Naive B cell (primary cell): ENCODE measurements around the gene ACCSL. TPM values are rescaled to one million over a fixed set of nuclear protein-coding genes. Genes with fewer than 3 reads are reported as not detected.

Experiments used
- ATAC-seq, 2 donors: fragments of 150-1000 bp; cut with Tn5 transposase; 2 replicates each; pipeline ENCODE4 v1.10.0; 2021; ENCODE audit warnings: low read depth in 2 of 2, mild to moderate bottlenecking in 2 of 2, moderate library complexity in 2 of 2
- DNase-seq: peaks from one replicate; pipeline ENCODE4 v3.0.0; 2022
- H3K27ac Mint-ChIP-seq, 6 donors: one replicate each; pipeline ENCODE4 v1.8.0; 2020 to 2022; ENCODE audit warnings: mild to moderate bottlenecking in 6 of 6, mixed read lengths in 6 of 6, moderate library complexity in 5 of 6, inconsistent platforms in 2 of 6
- H3K27me3 Mint-ChIP-seq, 3 donors: one replicate each; pipeline ENCODE4 v1.8.0; 2021 to 2022; ENCODE audit warnings: mixed read lengths in 3 of 3, mild to moderate bottlenecking in 1 of 3
- H3K36me3 Mint-ChIP-seq, 2 donors: one replicate each; pipeline ENCODE4 v1.8.0; 2020 to 2022; ENCODE audit warnings: mixed read lengths in 2 of 2, inconsistent platforms in 1 of 2, mild to moderate bottlenecking in 1 of 2
- H3K4me1 Mint-ChIP-seq, 3 donors: one replicate each; pipeline ENCODE4 v1.8.0; 2020 to 2022; ENCODE audit warnings: mixed read lengths in 3 of 3, inconsistent platforms in 1 of 3, mild to moderate bottlenecking in 1 of 3, moderate library complexity in 1 of 3
- H3K4me3 Mint-ChIP-seq, 8 donors: one replicate each; pipeline ENCODE4 v1.8.0; 2020 to 2022; ENCODE audit warnings: mild to moderate bottlenecking in 8 of 8, mixed read lengths in 8 of 8, moderate library complexity in 8 of 8, inconsistent platforms in 2 of 8
- H3K9me3 Mint-ChIP-seq, 7 donors: one replicate each; pipeline ENCODE4 v1.8.0; 2020 to 2022; ENCODE audit warnings: mixed read lengths in 7 of 7, mild to moderate bottlenecking in 5 of 7, inconsistent platforms in 2 of 7, moderate library complexity in 1 of 7
- polyA plus RNA-seq, 6 donors: library from polyadenylated mRNA; unstranded; fragments of 300-500 nt; fragmentation: Illumina TruSeq; gene quantifications; one replicate each; pipeline ENCODE4 v1.2.3, GENCODE V29; 2021; ENCODE audit warnings: low read depth in 6 of 6

ACCSL gene
- polyA plus RNA-seq, 6 donors from 2014 or later, result not detected

GRCh38 chr11:44078794-44079193, 31.0 kb downstream of the ACCSL start:
- Mint-ChIP-seq H3K27me3 (no peaks in the 10 kb centered on the region), H3K36me3 (peaks cover 14 to 26% of the 10 kb centered on the region in 2 donors), H3K27ac (peak overlapping the region in 2 of 6 donors; percentile 28 to 63), H3K4me3 (no peak overlapping the region), H3K4me1 (peaks cover 0 to 4% (median 0%) of the 10 kb centered on the region in 3 donors), H3K9me3 (no peaks in the 10 kb centered on the region)
- no peak for DNase-seq
- no peak for ATAC-seq

GRCh38 chr11:44079376-44079775, 31.6 kb downstream of the ACCSL start:
- H3K36me3 Mint-ChIP-seq, result peaks cover 20 to 32% of the 10 kb centered on the region in 2 donors
- peaks cover 0 to 4% (median 0%) of the 10 kb centered on the region in 3 donors for H3K4me1 Mint-ChIP-seq
- H3K27ac Mint-ChIP-seq, result no peak overlapping the region

DNA sequence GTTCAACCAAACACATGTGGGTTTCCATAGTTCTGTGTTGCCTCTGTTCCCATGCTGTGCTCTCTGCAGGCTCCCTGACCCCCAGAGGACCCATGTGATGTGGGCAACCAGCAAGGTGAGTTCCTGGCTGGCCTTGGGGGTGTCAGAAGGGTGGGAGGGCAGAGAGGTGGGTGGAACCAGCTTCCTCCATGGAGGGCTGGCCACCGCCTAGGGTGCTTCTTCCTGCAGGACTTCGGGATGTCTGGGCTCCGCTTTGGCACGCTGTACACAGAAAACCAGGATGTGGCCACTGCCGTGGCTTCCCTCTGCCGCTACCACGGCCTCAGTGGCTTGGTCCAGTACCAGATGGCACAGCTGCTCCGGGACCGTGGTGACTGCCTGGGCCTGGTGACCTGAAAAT, 33.2 kb downstream of the ACCSL start:
- Mint-ChIP-seq H3K4me1 (peaks cover 0 to 4% (median 0%) of the 10 kb centered on the region in 3 donors), H3K36me3 (peaks cover 20 to 32% of the 10 kb centered on the region in 2 donors), H3K27ac (no peak overlapping the region), H3K27me3 (no peaks in the 10 kb centered on the region), H3K9me3 (peaks cover 0 to 11% (median 5%) of the 10 kb centered on the region in 7 donors), H3K4me3 (no peak overlapping the region)
- no peak for ATAC-seq
- no peak for DNase-seq

More at GRCh38 chr11:44079376-44079775, 31.6 kb downstream of the ACCSL start:
- H3K4me3 Mint-ChIP-seq, result no peak overlapping the region
- no peak for ATAC-seq
- DNase-seq, result no peak
- H3K9me3 Mint-ChIP-seq, result peaks cover 0 to 5% (median 0%) of the 10 kb centered on the region in 7 donors
- no peaks in the 10 kb centered on the region for H3K27me3 Mint-ChIP-seq

GRCh38 chr11:44082645-44083044, 34.9 kb downstream of the ACCSL start:
- H3K27me3 Mint-ChIP-seq, result no peaks in the 10 kb centered on the region
- H3K9me3 Mint-ChIP-seq, result peaks cover 0 to 11% (median 6%) of the 10 kb centered on the region in 7 donors
- DNase-seq (no peak), ATAC-seq (no peak)
- peaks cover 24 to 32% of the 10 kb centered on the region in 2 donors for H3K36me3 Mint-ChIP-seq
- H3K4me1 Mint-ChIP-seq, result no peaks in the 10 kb centered on the region
- peak overlapping the region in 1 of 6 donors; percentile 22 for H3K27ac Mint-ChIP-seq
- H3K4me3 Mint-ChIP-seq, result no peak overlapping the region

- Mint-ChIP-seq H3K4me3 (no peak overlapping the region), H3K36me3 (peaks cover 23 to 32% of the 10 kb centered on the region in 2 donors), H3K9me3 (peaks cover 0 to 11% (median 6%) of the 10 kb centered on the region in 7 donors), H3K27me3 (no peaks in the 10 kb centered on the region), H3K27ac (no peak overlapping the region), H3K4me1 (no peaks in the 10 kb centered on the region)
- ATAC-seq (no peak), DNase-seq (no peak)
These were observed 35.7 kb downstream of the ACCSL start for GRCh38 chr11:44083433-44083832.

GRCh38 chr11:44083906-44084305, 36.1 kb downstream of the ACCSL start:
- peaks cover 0 to 11% (median 6%) of the 10 kb centered on the region in 7 donors for H3K9me3 Mint-ChIP-seq
- H3K4me1 Mint-ChIP-seq, result no peaks in the 10 kb centered on the region
- DNase-seq (no peak), ATAC-seq (no peak)
- H3K36me3 Mint-ChIP-seq, result peaks cover 19 to 35% of the 10 kb centered on the region in 2 donors
- H3K27ac Mint-ChIP-seq, result no peak overlapping the region
- H3K4me3 Mint-ChIP-seq, result no peak overlapping the region
- H3K27me3 Mint-ChIP-seq, result no peaks in the 10 kb centered on the region

DNA sequence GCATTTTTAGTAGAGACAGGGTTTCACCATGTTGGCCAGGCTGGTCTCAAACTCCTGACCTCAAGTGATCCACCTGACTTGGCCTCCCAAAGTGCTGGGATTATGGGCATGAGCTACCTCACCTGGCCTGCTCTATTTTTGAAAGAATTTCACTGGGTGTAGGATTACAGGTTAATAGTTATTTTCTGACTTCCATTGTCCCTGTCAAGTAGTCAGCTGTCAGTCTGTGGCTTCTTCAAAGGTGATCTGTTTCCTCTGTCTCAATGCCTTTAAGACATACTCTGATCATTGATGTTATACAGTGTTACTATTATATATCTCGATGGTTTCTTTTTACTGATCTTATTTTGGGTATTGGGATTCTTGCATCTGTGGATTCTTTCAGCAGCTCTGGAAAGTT, 37.5 kb downstream of the ACCSL start:
- Mint-ChIP-seq H3K27ac (no peak overlapping the region), H3K4me1 (no peaks in the 10 kb centered on the region), H3K9me3 (peaks cover 0 to 11% (median 6%) of the 10 kb centered on the region in 7 donors), H3K4me3 (no peak overlapping the region), H3K27me3 (no peaks in the 10 kb centered on the region), H3K36me3 (peaks cover 17 to 40% of the 10 kb centered on the region in 2 donors)
- ATAC-seq (no peak), DNase-seq (no peak)

- DNase-seq (no peak), ATAC-seq (no peak)
- Mint-ChIP-seq H3K27me3 (no peaks in the 10 kb centered on the region), H3K36me3 (peaks cover 17 to 30% of the 10 kb centered on the region in 2 donors), H3K9me3 (peaks cover 0 to 11% (median 6%) of the 10 kb centered on the region in 7 donors), H3K4me1 (no peaks in the 10 kb centered on the region), H3K27ac (no peak overlapping the region), H3K4me3 (no peak overlapping the region)
These were observed 40.6 kb downstream of the ACCSL start for GRCh38 chr11:44088377-44088776.

GRCh38 chr11:44088871-44089270, 41.1 kb downstream of the ACCSL start:
- Mint-ChIP-seq H3K27me3 (no peaks in the 10 kb centered on the region), H3K36me3 (peaks cover 15 to 29% of the 10 kb centered on the region in 2 donors), H3K27ac (peak overlapping the region in 1 of 6 donors; percentile 2), H3K4me1 (peaks cover 0 to under 1% (median 0%) of the 10 kb centered on the region in 3 donors), H3K4me3 (no peak overlapping the region), H3K9me3 (peaks cover 0 to 11% (median 6%) of the 10 kb centered on the region in 7 donors)
- DNase-seq, result no peak
- no peak for ATAC-seq

GRCh38 chr11:44090539-44090938, 42.8 kb downstream of the ACCSL start:
- Mint-ChIP-seq H3K27ac (no peak overlapping the region), H3K9me3 (peaks cover 0 to 4% (median 2%) of the 10 kb centered on the region in 7 donors), H3K36me3 (peaks cover 7 to 20% of the 10 kb centered on the region in 2 donors), H3K4me3 (no peak overlapping the region), H3K4me1 (peaks cover 10 to 13% (median 13%) of the 10 kb centered on the region in 3 donors), H3K27me3 (no peaks in the 10 kb centered on the region)
- no peak for DNase-seq
- no peak for ATAC-seq

- Mint-ChIP-seq H3K27ac (peak overlapping the region in 4 of 6 donors; percentile 1 to 59 (median 28)), H3K36me3 (peaks cover 0 to under 1% of the 10 kb centered on the region in 2 donors), H3K9me3 (no peaks in the 10 kb centered on the region), H3K4me1 (peaks cover 14 to 32% (median 31%) of the 10 kb centered on the region in 3 donors), H3K4me3 (peak overlapping the region; percentile 26 to 90 (median 83)), H3K27me3 (no peaks in the 10 kb centered on the region)
- DNase-seq (peak; percentile 68), ATAC-seq (peak; percentile 39 to 44)
These were observed 46.6 kb downstream of the ACCSL start for GRCh38 chr11:44094260-44094868.

GRCh38 chr11:44095506-44096359, 48.0 kb downstream of the ACCSL start, which contains the start of gene EXT2:
EXT2 (plus strand) TSS chr11:44095678; CDS start chr11:44107713, 12,035 bp downstream.
- Mint-ChIP-seq H3K27me3 (no peaks in the 10 kb centered on the region), H3K36me3 (no peaks in the 10 kb centered on the region), H3K4me3 (peak within 1 kb of the TSS; percentile 80 to 96 (median 90)), H3K27ac (peak within 1 kb of the TSS; percentile 66 to 89 (median 74)), H3K9me3 (no peaks in the 10 kb centered on the region), H3K4me1 (peaks cover 14 to 41% (median 31%) of the 10 kb centered on the region in 3 donors)
- DNase-seq (peak; percentile 84), ATAC-seq (peak; percentile 93 to 94)

- Mint-ChIP-seq H3K27ac (peak overlapping the region; percentile 22 to 87 (median 68)), H3K27me3 (no peaks in the 10 kb centered on the region), H3K4me3 (peak overlapping the region; percentile 80 to 96 (median 90)), H3K4me1 (peaks cover 19 to 41% (median 31%) of the 10 kb centered on the region in 3 donors), H3K9me3 (no peaks in the 10 kb centered on the region), H3K36me3 (no peaks in the 10 kb centered on the region)
- ATAC-seq, result no peak
- no peak for DNase-seq
These were observed 48.8 kb downstream of the ACCSL start for GRCh38 chr11:44096360-44097185.
